Measurements from ENCODE around the gene SALL3. TPM values are rescaled to one million over a fixed set of nuclear protein-coding genes. Genes with fewer than 3 reads are reported as not detected.

Gene SALL3
- total and polyA plus RNA-seq, 9 donors = 0.13 to 0.15 TPM; not detected in 7

DNA sequence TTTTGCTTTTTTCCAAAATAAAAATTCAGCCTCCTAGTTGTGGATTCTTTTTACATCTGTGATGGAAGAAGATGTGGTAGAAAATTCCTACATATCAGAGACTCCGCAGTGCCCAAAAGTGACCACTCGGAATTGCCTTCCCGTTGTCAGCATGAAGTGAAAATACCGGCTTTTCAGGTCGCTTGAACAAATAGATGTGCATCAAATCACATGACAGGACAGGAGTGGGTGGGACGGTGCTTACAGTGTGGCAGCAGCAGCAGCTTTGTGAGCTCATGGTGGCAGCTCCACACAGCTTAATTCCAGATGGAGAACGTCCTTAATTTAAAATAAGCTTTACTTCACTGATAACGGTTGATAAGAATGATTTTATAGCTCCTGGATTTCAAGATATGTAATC is 20.3 kb downstream of the SALL3 start:
- no peaks in the 10 kb centered on the region for H3K27me3 ChIP-seq
- no peak for TF ChIP-seq POLR2A (IDR thresholded peaks at IDR 0.05)
- TF ChIP-seq, protein P1, sequence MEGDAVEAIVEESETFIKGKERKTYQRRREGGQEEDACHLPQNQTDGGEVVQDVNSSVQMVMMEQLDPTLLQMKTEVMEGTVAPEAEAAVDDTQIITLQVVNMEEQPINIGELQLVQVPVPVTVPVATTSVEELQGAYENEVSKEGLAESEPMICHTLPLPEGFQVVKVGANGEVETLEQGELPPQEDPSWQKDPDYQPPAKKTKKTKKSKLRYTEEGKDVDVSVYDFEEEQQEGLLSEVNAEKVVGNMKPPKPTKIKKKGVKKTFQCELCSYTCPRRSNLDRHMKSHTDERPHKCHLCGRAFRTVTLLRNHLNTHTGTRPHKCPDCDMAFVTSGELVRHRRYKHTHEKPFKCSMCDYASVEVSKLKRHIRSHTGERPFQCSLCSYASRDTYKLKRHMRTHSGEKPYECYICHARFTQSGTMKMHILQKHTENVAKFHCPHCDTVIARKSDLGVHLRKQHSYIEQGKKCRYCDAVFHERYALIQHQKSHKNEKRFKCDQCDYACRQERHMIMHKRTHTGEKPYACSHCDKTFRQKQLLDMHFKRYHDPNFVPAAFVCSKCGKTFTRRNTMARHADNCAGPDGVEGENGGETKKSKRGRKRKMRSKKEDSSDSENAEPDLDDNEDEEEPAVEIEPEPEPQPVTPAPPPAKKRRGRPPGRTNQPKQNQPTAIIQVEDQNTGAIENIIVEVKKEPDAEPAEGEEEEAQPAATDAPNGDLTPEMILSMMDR (IDR thresholded peaks at IDR 0.05) = no peak
- TF ChIP-seq EP300 (IDR thresholded peaks at IDR 0.05) = no peak
- H3K9me3 ChIP-seq = no peaks in the 10 kb centered on the region
- DNase-seq = no peak
- no peak overlapping the region for H3K27ac ChIP-seq
- H3K4me3 ChIP-seq = no peak overlapping the region
- no peaks in the 10 kb centered on the region for H3K36me3 ChIP-seq
- WGBS, 3 donors = 29 to 58% (median 42%) methylated on average over 8 of the region's 8 CpGs
- intact Hi-C loops (cut with DNase I) = no loop called here
- peaks cover 2% of the 10 kb centered on the region for H3K4me1 ChIP-seq (ENCODE audit: insufficient read depth)

DNA sequence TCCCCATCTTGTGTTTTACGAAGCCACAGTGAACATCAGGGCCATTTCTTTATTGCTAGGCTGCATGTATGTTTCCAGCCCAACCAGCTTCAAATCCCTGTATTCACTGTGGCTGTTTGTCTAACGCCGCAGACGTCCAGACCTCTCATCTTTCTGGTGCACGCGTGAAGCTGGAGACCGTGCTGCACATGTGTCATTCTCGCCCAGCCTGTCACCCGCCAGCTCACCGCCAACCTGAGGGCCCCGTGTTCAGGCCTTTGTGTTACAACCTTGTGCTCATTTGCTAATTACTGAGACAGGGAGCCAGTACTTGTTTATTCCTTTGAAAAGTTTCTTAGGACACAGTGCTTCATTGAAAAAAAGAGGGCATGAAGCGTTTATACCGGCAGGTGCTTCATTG is 21.4 kb downstream of the SALL3 start:
- Histone ChIP-seq H3K27me3 (no peaks in the 10 kb centered on the region), H3K36me3 (no peaks in the 10 kb centered on the region), H3K4me1 (ENCODE audit: insufficient read depth) (peaks cover 2% of the 10 kb centered on the region), H3K9me3 (no peaks in the 10 kb centered on the region), H3K4me3 (no peak overlapping the region), H3K27ac (no peak overlapping the region)
- 86 to 91% (median 88%) methylated on average over 13 of the region's 13 CpGs for WGBS, 3 donors
- intact Hi-C loops (cut with DNase I) = no loop called here
- no peak for DNase-seq
- TF ChIP-seq EP300 (IDR thresholded peaks at IDR 0.05) = no peak
- TF ChIP-seq, protein P1 (IDR thresholded peaks at IDR 0.05) = no peak
- TF ChIP-seq POLR2A (IDR thresholded peaks at IDR 0.05) = no peak

DNA sequence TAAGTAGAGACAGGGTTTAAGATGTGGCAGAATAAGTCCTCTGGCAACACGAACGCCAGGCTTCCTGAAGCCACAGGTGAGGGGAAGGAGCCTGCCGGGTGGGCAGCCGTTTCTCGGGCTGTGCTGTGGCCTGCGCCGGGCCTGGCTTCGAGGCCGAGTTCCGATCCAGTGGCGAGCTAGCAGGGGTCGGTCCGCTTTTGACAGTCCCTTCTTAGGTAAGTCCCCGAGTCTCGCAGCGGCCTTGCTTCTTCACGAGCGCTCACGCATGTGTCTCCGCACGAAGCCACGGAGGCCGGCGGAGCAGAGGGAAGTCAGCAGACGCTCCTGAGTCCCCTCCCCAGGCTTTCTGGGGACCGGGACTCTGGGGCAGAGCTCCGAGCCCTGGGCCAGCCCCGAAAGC is 26.0 kb downstream of the SALL3 start:
- H3K4me3 ChIP-seq = no peak overlapping the region
- TF ChIP-seq, protein P1 (IDR thresholded peaks at IDR 0.05) = no peak
- TF ChIP-seq EP300 (IDR thresholded peaks at IDR 0.05) (no peak), POLR2A (IDR thresholded peaks at IDR 0.05) (no peak)
- H3K36me3 ChIP-seq = no peaks in the 10 kb centered on the region
- no peaks in the 10 kb centered on the region for H3K4me1 ChIP-seq (ENCODE audit: insufficient read depth)
- WGBS, 3 donors = 92 to 93% (median 93%) methylated on average over 27 to 28 of the region's 28 CpGs
- intact Hi-C loops (cut with DNase I) = no loop called here
- no peak for DNase-seq
- no peak overlapping the region for H3K27ac ChIP-seq
- H3K9me3 ChIP-seq = no peaks in the 10 kb centered on the region
- H3K27me3 ChIP-seq = no peaks in the 10 kb centered on the region

DNA sequence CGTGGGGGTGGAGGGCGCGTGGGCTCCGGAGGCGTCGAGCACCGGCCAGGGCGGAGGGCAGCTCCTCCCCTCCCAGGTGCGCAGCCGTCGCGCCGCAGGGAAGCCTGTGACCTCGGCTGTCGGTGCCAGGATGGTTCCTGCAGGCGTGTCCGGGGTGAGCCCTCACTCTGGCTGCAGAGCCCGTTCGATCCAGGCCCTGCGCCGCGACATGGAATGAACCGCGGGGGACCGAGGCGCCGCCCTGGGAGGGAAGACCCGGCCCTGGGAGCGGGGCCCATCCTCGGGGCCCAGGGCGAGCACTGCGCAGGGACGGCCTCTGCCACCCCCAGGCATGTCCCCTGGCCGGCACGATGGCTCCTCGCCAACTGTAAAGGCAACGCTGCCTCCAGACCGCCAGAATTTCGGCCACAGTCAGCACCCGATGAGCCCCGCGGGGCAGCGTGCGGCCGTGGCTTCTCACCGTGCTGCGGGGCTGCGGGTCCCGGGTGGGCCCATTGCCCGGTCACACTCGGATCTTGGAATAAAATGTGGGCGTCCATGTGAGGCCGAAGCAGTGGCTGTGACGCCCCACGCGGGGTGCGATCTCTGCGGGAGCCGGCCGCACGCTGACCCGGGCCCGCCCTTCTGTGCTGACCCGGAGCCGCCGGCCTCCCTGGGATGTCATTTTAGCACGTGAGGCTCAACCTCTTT is 26.6 kb downstream of the SALL3 start:
- WGBS, 3 donors = 87 to 95% (median 93%) methylated on average over 30 to 67 of the region's 67 CpGs
- Histone ChIP-seq H3K36me3 (no peaks in the 10 kb centered on the region), H3K4me3 (no peak overlapping the region), H3K27me3 (no peaks in the 10 kb centered on the region), H3K27ac (no peak overlapping the region), H3K4me1 (ENCODE audit: insufficient read depth) (no peaks in the 10 kb centered on the region), H3K9me3 (no peaks in the 10 kb centered on the region)
- TF ChIP-seq, protein P1 (IDR thresholded peaks at IDR 0.05) = no peak
- no peak for TF ChIP-seq POLR2A (IDR thresholded peaks at IDR 0.05)
- no peak for TF ChIP-seq EP300 (IDR thresholded peaks at IDR 0.05)
- DNase-seq = no peak
- intact Hi-C loops (cut with DNase I) = no loop called here

Measured in ovary (tissue), 9 donors.